ENCODE measurements around the gene SPATA33.
A peak's percentile ranks its signal among the peaks of the same experiment; 100 is the strongest.

SPATA33 gene

GRCh38 chr16:89615176-89615575 is 42.5 kb upstream of the SPATA33 start:
- DNase-seq (ENCODE audit: extremely low read depth, low read depth) = no peak
- TF ChIP-seq, protein P1, sequence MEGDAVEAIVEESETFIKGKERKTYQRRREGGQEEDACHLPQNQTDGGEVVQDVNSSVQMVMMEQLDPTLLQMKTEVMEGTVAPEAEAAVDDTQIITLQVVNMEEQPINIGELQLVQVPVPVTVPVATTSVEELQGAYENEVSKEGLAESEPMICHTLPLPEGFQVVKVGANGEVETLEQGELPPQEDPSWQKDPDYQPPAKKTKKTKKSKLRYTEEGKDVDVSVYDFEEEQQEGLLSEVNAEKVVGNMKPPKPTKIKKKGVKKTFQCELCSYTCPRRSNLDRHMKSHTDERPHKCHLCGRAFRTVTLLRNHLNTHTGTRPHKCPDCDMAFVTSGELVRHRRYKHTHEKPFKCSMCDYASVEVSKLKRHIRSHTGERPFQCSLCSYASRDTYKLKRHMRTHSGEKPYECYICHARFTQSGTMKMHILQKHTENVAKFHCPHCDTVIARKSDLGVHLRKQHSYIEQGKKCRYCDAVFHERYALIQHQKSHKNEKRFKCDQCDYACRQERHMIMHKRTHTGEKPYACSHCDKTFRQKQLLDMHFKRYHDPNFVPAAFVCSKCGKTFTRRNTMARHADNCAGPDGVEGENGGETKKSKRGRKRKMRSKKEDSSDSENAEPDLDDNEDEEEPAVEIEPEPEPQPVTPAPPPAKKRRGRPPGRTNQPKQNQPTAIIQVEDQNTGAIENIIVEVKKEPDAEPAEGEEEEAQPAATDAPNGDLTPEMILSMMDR (IDR thresholded peaks at IDR 0.05; ENCODE audit: low read depth, low read length) = no peak

DNA sequence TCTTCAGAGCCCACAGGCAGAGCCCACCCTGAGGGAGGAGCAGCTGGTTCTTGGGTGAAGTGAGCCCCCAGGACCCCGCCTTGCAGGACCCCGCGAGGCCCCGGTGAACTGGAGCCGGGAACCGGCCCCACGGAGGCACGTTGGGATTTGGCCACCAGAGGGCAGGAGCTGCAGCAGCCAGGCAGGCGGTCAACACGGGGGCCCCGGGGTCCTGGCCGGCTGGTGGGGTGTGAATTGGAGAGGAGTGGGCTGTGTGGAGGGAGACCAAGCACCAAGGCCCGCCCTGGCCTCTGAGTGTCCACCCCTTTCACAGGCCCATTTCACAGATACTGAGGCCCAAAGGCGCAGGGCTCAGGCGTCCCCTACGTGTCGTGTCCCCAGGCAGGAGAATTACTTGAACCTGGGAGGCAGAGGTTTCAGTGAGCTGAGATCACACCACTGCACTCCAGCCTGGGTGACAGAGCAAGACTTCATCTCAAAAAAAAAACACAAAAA is 42.0 kb upstream of the SPATA33 start:
- DNase-seq (ENCODE audit: extremely low read depth, low read depth) = no peak
- TF ChIP-seq, protein P1 (IDR thresholded peaks at IDR 0.05; ENCODE audit: low read depth, low read length) = peak; percentile 79

DNA sequence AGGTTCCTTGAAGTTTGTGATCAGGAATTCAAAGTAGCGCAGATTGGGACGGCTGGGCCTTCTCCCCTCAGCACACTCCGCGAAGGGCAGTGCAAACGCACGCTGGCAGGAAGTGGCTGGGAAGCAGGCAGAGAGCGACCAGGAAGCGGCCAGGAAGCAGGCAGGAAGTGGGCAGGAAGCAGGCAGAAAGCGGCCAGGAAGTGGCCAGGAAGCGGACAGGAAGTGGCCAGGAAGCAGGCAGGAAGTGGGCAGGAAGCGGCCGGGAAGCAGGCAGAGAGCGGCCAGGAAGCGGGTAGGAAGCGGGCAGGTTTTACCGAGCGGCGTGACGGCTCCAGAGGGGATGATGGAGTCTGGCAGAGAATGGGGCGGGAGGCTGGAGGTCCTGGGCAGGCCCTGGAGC is 41.0 kb upstream of the SPATA33 start:
- TF ChIP-seq, protein P1 (IDR thresholded peaks at IDR 0.05; ENCODE audit: low read depth, low read length) = no peak
- no peak for DNase-seq (ENCODE audit: extremely low read depth, low read depth)

DNA sequence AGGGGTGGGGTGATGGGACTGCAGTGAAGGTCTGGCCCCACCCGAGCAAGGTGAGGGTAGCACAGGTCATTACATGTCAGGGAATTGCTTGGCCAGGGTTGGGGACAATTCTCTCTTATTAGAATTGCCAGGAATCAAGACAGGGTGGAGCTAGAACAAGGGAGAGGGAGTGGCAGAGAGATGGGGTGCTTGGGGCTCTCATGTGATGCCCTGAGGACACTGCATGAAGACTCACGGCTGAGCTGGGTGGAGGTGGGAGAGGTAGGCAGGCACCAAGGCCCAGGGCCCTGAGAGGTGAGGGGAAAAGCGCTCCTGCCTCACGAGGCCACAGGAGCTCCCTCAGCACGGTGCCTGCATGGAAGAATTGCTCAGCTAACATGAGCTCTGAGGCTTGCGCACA is 40.6 kb upstream of the SPATA33 start:
- DNase-seq (ENCODE audit: extremely low read depth, low read depth) = no peak
- TF ChIP-seq, protein P1 (IDR thresholded peaks at IDR 0.05; ENCODE audit: low read depth, low read length) = no peak

DNA sequence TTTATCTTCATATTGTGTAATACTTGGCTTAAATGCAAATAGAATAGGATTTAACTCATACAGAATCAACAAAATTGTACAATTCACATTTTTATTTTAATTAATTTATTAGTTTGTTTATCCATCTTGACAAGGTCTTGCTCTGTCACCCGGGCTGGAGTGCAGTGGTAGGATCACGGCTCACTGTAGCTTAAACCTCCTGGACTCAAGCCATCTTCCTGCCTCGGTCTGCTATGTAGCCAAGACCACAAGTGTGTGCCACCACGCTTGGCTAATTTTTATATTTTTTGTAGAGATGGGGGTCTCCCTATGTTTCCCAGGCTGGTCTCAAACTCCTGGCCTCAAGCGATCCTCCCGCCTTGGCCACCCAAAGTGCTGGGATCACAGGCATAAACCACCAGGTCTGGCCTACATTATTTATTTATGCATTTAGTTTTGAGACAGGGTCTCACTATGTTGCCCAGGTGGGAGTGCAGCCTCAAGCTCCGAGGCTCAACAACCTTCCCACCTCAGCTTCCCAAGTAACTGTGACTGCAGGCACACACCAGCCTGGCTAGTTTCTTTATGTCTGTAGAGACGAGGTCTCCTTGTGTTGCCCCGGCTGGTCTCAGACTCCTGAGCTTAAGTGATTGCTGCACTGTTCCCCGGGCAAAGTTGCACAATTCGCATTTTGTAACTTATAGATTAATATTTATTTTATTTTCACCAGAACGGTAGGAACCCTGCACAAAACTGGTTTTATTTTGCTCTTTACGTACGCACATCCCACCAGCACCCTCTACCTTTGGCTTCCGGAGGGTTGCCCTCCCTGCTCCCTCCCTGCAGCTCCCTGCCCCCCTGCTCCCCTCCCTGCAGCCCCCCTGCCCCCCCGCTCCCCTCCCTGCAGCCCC is 39.3 kb upstream of the SPATA33 start:
- TF ChIP-seq, protein P1 (IDR thresholded peaks at IDR 0.05; ENCODE audit: low read depth, low read length) = no peak
- DNase-seq (ENCODE audit: extremely low read depth, low read depth) = no peak

- TF ChIP-seq, protein P1 (IDR thresholded peaks at IDR 0.05; ENCODE audit: low read depth, low read length) = no peak
- DNase-seq (ENCODE audit: extremely low read depth, low read depth) = no peak
These were observed 37.8 kb upstream of the SPATA33 start for GRCh38 chr16:89619840-89620239.

GRCh38 chr16:89620406-89620841 is 37.2 kb upstream of the SPATA33 start:
- TF ChIP-seq, protein P1 (IDR thresholded peaks at IDR 0.05; ENCODE audit: low read depth, low read length) = no peak
- no peak for DNase-seq (ENCODE audit: extremely low read depth, low read depth)

Data from AG09319 (cell line).